HL-60 (cell line): ENCODE data around the gene ZNF618.

Experiments
- DNase-seq, 2 experiments: peaks; one replicate each; pipeline ENCODE4 v3.0.0-alpha.2; 2010 to 2020; ENCODE audit warnings: low read depth in 1 of 2, low spot score in 1 of 2
- H3K27ac ChIP-seq: fragments of 250-450 bp; sonication (Bioruptor Pico); replicated peaks from 2 replicates; pipeline ENCODE4 v1.5.1; 2020; ENCODE audit warnings: mild to moderate bottlenecking, moderate library complexity
- H3K27me3 ChIP-seq: fragments of 250-450 bp; sonication (Bioruptor Pico); 2 replicates; pipeline ENCODE4 v1.5.1; 2021; ENCODE audit warnings: mild to moderate bottlenecking, moderate library complexity; ENCODE audit not compliant: insufficient read depth, poor library complexity, severe bottlenecking
- H3K4me3 ChIP-seq: replicated peaks from 2 replicates; pipeline ENCODE4 v1.5.1; 2011; ENCODE audit warnings: mild to moderate bottlenecking, control low read depth, low read length; ENCODE audit not compliant: insufficient read depth
- GABPA ChIP-seq: IDR thresholded peaks from 2 replicates; pipeline ENCODE4 v1.6.1; 2012; ENCODE audit warnings: low read depth
- POLR2AphosphoS5 ChIP-seq: IDR thresholded peaks from 2 replicates; pipeline ENCODE4 v1.6.1; 2012; ENCODE audit warnings: low read depth
- SPI1 ChIP-seq: IDR thresholded peaks from 2 replicates; pipeline ENCODE4 v1.6.1; 2012; ENCODE audit warnings: low read depth, mild to moderate bottlenecking, borderline replicate concordance
- TF ChIP-seq, protein P1 (sequence below): IDR thresholded peaks from 2 replicates; pipeline ENCODE4 v1.6.1; 2012; ENCODE audit warnings: low read depth; ENCODE audit not compliant: insufficient replicate concordance
- TF ChIP-seq, protein P2 (sequence below): IDR thresholded peaks from one replicate; pipeline ENCODE4 v1.5.1; 2011; ENCODE audit warnings: low read length, control low read depth, inconsistent platforms; ENCODE audit not compliant: insufficient read depth

ZNF618 gene

DNA sequence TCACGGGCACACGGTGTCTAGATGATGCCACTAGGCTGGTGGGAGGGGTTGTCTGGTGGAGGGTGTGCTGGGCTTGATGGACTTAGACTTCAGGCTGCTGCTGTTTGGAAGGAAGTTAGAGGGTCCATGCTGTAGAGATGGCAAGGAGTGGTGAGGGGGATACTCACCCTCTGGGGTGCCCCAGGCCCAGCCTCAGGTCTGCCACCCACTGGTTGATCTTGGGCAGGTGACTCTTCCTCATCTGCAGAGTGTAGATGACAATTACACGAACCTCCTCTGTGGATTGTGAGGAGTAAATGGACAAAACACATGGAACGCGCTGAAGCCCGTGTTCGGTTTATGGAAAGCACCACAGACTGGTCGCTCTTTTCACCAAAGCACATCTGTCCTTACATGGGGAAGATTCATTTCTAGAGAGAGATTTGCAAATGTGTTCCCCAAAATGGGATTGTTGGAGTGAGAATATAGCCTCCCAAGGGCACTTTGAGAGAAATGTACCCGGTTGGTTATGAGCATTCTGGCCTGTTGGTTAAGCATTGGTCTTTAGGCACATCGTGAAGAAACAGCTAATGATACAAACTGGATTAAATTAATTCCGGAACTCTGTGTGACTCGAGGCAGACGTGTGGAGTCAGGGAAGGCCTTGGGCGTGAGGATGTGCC, 58.2 kb downstream of the ZNF618 start:
- H3K27ac ChIP-seq, result no peak overlapping the region
- DNase-seq, result no peak
- H3K4me3 ChIP-seq, result no peak overlapping the region
- TF ChIP-seq, protein P1, sequence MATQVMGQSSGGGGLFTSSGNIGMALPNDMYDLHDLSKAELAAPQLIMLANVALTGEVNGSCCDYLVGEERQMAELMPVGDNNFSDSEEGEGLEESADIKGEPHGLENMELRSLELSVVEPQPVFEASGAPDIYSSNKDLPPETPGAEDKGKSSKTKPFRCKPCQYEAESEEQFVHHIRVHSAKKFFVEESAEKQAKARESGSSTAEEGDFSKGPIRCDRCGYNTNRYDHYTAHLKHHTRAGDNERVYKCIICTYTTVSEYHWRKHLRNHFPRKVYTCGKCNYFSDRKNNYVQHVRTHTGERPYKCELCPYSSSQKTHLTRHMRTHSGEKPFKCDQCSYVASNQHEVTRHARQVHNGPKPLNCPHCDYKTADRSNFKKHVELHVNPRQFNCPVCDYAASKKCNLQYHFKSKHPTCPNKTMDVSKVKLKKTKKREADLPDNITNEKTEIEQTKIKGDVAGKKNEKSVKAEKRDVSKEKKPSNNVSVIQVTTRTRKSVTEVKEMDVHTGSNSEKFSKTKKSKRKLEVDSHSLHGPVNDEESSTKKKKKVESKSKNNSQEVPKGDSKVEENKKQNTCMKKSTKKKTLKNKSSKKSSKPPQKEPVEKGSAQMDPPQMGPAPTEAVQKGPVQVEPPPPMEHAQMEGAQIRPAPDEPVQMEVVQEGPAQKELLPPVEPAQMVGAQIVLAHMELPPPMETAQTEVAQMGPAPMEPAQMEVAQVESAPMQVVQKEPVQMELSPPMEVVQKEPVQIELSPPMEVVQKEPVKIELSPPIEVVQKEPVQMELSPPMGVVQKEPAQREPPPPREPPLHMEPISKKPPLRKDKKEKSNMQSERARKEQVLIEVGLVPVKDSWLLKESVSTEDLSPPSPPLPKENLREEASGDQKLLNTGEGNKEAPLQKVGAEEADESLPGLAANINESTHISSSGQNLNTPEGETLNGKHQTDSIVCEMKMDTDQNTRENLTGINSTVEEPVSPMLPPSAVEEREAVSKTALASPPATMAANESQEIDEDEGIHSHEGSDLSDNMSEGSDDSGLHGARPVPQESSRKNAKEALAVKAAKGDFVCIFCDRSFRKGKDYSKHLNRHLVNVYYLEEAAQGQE, result no peak
- TF ChIP-seq, protein P2, sequence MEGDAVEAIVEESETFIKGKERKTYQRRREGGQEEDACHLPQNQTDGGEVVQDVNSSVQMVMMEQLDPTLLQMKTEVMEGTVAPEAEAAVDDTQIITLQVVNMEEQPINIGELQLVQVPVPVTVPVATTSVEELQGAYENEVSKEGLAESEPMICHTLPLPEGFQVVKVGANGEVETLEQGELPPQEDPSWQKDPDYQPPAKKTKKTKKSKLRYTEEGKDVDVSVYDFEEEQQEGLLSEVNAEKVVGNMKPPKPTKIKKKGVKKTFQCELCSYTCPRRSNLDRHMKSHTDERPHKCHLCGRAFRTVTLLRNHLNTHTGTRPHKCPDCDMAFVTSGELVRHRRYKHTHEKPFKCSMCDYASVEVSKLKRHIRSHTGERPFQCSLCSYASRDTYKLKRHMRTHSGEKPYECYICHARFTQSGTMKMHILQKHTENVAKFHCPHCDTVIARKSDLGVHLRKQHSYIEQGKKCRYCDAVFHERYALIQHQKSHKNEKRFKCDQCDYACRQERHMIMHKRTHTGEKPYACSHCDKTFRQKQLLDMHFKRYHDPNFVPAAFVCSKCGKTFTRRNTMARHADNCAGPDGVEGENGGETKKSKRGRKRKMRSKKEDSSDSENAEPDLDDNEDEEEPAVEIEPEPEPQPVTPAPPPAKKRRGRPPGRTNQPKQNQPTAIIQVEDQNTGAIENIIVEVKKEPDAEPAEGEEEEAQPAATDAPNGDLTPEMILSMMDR, result no peak
- TF ChIP-seq SPI1 (no peak), GABPA (no peak), POLR2AphosphoS5 (no peak)
- H3K27me3 ChIP-seq, result no peaks in the 10 kb centered on the region

DNA sequence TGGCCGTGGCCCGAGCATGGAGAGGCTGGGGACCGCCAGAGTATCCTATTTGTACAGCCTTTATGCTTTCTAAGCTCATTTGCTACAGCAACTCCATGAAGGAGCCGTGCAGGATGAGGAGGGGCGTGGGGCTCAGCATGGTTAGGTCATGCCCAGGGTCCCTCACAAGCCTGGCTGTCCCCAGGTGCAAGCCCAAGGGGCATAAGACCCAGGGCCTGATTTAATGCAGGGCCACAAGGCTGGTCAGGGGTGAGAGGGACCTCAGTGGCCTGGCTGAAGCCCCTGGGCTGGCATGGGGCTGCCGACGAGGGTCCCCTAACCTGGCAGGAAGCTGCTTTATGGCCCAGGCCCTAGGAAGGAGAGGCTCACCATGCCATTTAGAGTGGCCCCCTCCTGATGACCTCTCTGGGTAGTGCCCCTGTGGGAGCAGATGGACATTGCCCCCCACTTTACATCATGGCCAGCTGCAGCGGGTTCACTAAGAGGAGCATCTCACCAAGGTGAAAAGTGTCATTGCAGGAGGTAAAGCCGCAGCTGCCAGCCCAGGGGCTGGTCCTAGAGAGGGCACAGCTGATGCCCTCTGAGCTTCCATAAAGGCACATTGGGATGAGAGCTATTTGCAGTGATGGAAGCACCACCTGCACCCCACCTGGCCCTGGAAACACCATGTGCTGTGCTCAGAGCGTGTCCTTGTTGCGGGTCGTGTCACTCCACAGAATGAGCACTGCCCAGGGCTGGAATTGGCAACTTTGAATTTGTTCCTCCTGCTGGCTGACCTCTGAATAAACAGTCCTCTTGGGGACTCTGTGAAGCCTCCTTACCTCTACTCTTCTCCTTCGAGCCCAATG, 58.9 kb downstream of the ZNF618 start:
- Histone ChIP-seq H3K4me3 (no peak overlapping the region), H3K27me3 (no peaks in the 10 kb centered on the region), H3K27ac (no peak overlapping the region)
- no peak for DNase-seq
- TF ChIP-seq POLR2AphosphoS5 (no peak), GABPA (no peak), SPI1 (no peak)
- TF ChIP-seq, protein P1, result no peak
- TF ChIP-seq, protein P2, result no peak

DNA sequence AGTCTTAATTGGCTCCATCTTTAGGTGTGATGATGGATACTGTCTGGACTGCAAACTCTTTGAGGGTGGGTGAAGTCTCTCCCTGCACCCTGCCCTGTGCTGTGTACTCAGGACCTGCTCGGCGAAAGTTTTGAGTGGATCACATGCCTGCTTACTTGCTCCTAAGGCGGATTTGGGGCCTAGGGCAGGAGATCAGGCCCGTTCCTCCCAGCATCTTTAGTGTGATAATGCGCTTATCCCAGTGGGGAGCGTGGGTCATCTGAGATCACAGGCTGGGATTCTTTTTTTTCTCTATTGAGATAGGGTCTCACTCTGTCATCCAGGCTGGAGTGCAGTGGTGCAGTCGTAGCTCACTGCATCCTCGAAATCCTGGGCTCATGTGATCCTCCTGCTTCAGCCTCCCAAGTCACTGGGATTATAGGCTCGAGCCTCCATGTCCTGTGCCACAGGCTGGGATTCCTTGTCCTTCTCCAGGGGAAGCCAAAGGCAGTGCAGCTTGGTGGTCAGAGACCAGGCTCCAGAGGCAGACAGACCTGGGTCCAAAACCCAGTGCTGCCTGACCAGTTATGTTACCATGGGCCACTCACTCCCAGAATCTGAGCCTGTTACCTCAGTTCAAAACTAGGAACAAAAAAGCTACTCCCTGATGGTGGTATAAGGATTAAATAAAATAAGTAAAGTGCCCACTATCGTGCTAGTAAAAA, 59.7 kb downstream of the ZNF618 start:
- H3K27me3 ChIP-seq, result no peaks in the 10 kb centered on the region
- H3K27ac ChIP-seq, result no peak overlapping the region
- no peak for DNase-seq
- no peak for TF ChIP-seq SPI1
- no peak for TF ChIP-seq POLR2AphosphoS5
- no peak for TF ChIP-seq GABPA
- TF ChIP-seq, protein P1, result no peak
- TF ChIP-seq, protein P2, result no peak
- H3K4me3 ChIP-seq, result no peak overlapping the region
